Type B pancreatic cell (in vitro differentiated cells): ENCODE results near the gene COL11A1. TPM values are rescaled to one million over a fixed set of nuclear protein-coding genes. Genes with fewer than 3 reads are reported as not detected.

ENCODE experiments used
- DNase-seq: peaks from one replicate; pipeline ENCODE4 v3.0.0; 2021; ENCODE audit warnings: mixed read lengths; ENCODE audit not compliant: unreplicated experiment; ENCODE audit errors: extremely low spot score
- H3K27ac Mint-ChIP-seq: 2 replicates; pipeline ENCODE4 v1.8.0; 2021; ENCODE audit warnings: mild to moderate bottlenecking, mixed read lengths
- H3K27me3 Mint-ChIP-seq: 2 replicates; pipeline ENCODE4 v1.8.0; 2021; ENCODE audit warnings: mixed read lengths
- H3K36me3 Mint-ChIP-seq: 2 replicates; pipeline ENCODE4 v1.8.0; 2021; ENCODE audit warnings: mixed read lengths
- H3K4me1 Mint-ChIP-seq: one replicate; pipeline ENCODE4 v1.8.0; 2021; ENCODE audit warnings: mixed read lengths; ENCODE audit not compliant: unreplicated experiment
- H3K4me3 Mint-ChIP-seq: 2 replicates; pipeline ENCODE4 v1.8.0; 2021; ENCODE audit warnings: mild to moderate bottlenecking, mixed read lengths
- H3K9me3 Mint-ChIP-seq: 2 replicates; pipeline ENCODE4 v1.8.0; 2021; ENCODE audit warnings: mixed read lengths
- CTCF ChIP-seq: fragments of 200-600 bp; sonication (generic); conservative IDR thresholded peaks from 2 replicates; pipeline ENCODE4 v1.5.0; 2021; ENCODE audit warnings: antibody characterized with exemption, mild to moderate bottlenecking
- total RNA-seq: library from RNA; stranded (reverse); gene quantifications from 2 replicates; pipeline ENCODE4 v1.2.1, GENCODE V29; 2021; ENCODE audit warnings: low replicate concordance

COL11A1 gene
- total RNA-seq, 1 donor from 2014 or later = 58.3 TPM

GRCh38 chr1:102853701-102854187 is 254.6 kb downstream of the COL11A1 start:
- H3K27ac Mint-ChIP-seq = no peak overlapping the region

GRCh38 chr1:102853136-102853535 is 255.2 kb downstream of the COL11A1 start:
- TF ChIP-seq CTCF = no peak
- Mint-ChIP-seq H3K36me3 (no peaks in the 10 kb centered on the region), H3K4me3 (no peak overlapping the region), H3K27ac (no peak overlapping the region), H3K9me3 (peaks cover 1% of the 10 kb centered on the region), H3K4me1 (no peaks in the 10 kb centered on the region), H3K27me3 (no peaks in the 10 kb centered on the region)
- DNase-seq = no peak

More at GRCh38 chr1:102853701-102854187, 254.6 kb downstream of the COL11A1 start:
- no peaks in the 10 kb centered on the region for H3K9me3 Mint-ChIP-seq
- no peaks in the 10 kb centered on the region for H3K36me3 Mint-ChIP-seq
- H3K27me3 Mint-ChIP-seq = no peaks in the 10 kb centered on the region
- H3K4me3 Mint-ChIP-seq = no peak overlapping the region
- no peak for DNase-seq
- TF ChIP-seq CTCF = no peak
- no peaks in the 10 kb centered on the region for H3K4me1 Mint-ChIP-seq

- H3K27ac Mint-ChIP-seq = no peak overlapping the region
- H3K4me1 Mint-ChIP-seq = no peaks in the 10 kb centered on the region
- no peaks in the 10 kb centered on the region for H3K36me3 Mint-ChIP-seq
- TF ChIP-seq CTCF = no peak
- peaks cover 4% of the 10 kb centered on the region for H3K9me3 Mint-ChIP-seq
- H3K4me3 Mint-ChIP-seq = no peak overlapping the region
- no peaks in the 10 kb centered on the region for H3K27me3 Mint-ChIP-seq
- no peak for DNase-seq
Measured at GRCh38 chr1:102852613-102853012, 255.7 kb downstream of the COL11A1 start.

GRCh38 chr1:102851616-102852015 is 256.7 kb downstream of the COL11A1 start:
- no peaks in the 10 kb centered on the region for H3K27me3 Mint-ChIP-seq
- no peak for DNase-seq
- no peak for TF ChIP-seq CTCF
- no peaks in the 10 kb centered on the region for H3K36me3 Mint-ChIP-seq
- no peak overlapping the region for H3K27ac Mint-ChIP-seq
- no peak overlapping the region for H3K4me3 Mint-ChIP-seq
- H3K9me3 Mint-ChIP-seq = peaks cover 4% of the 10 kb centered on the region
- H3K4me1 Mint-ChIP-seq = no peaks in the 10 kb centered on the region

GRCh38 chr1:102842606-102843005 is 265.7 kb downstream of the COL11A1 start:
- H3K36me3 Mint-ChIP-seq = no peaks in the 10 kb centered on the region
- no peaks in the 10 kb centered on the region for H3K9me3 Mint-ChIP-seq
- DNase-seq = no peak
- H3K4me1 Mint-ChIP-seq = no peaks in the 10 kb centered on the region
- H3K27me3 Mint-ChIP-seq = no peaks in the 10 kb centered on the region
- TF ChIP-seq CTCF = no peak
- no peak overlapping the region for H3K27ac Mint-ChIP-seq
- no peak overlapping the region for H3K4me3 Mint-ChIP-seq

- no peaks in the 10 kb centered on the region for H3K36me3 Mint-ChIP-seq
- no peaks in the 10 kb centered on the region for H3K4me1 Mint-ChIP-seq
- H3K27ac Mint-ChIP-seq = no peak overlapping the region
Measured at GRCh38 chr1:102840741-102841140, 267.6 kb downstream of the COL11A1 start.

More at GRCh38 chr1:102840741-102841140, 267.6 kb downstream of the COL11A1 start:
- DNase-seq = no peak
- H3K27me3 Mint-ChIP-seq = no peaks in the 10 kb centered on the region
- no peak overlapping the region for H3K4me3 Mint-ChIP-seq
- H3K9me3 Mint-ChIP-seq = no peaks in the 10 kb centered on the region
- no peak for TF ChIP-seq CTCF
